ENCODE data around the gene COPS4. TPM values are rescaled to one million over a fixed set of nuclear protein-coding genes. Genes with fewer than 3 reads are reported as not detected.
"Not testable (repeated sequence)": the region's sequence is repeated elsewhere in the genome, so short reads cannot be mapped to it uniquely, and the experiment has no call there.

COPS4 gene
- total RNA-seq, 2 experiments from 2014 or later, result 42.6 to 43.9 TPM

GRCh38 chr4:83046693-83047473, 11.9 kb downstream of the COPS4 start:
- no peak overlapping the region for H3K27ac Mint-ChIP-seq
- H3K9me3 Mint-ChIP-seq, result no peaks in the 10 kb centered on the region
- H3K4me3 Mint-ChIP-seq, result no peak overlapping the region
- no peaks in the 10 kb centered on the region for H3K27me3 Mint-ChIP-seq
- peaks cover 11% of the 10 kb centered on the region for H3K4me1 Mint-ChIP-seq
- peaks cover 4% of the 10 kb centered on the region for H3K36me3 Mint-ChIP-seq
- DNase-seq, result no peak

- H3K27ac Mint-ChIP-seq, DNase-seq, H3K4me3 Mint-ChIP-seq, H3K4me1 Mint-ChIP-seq, H3K36me3 Mint-ChIP-seq, H3K27me3 Mint-ChIP-seq, H3K9me3 Mint-ChIP-seq: not testable (repeated sequence)
Measured at GRCh38 chr4:83048781-83049180, 13.8 kb downstream of the COPS4 start.

GRCh38 chr4:83054928-83055327, 19.9 kb downstream of the COPS4 start:
- H3K4me1 Mint-ChIP-seq, result no peaks in the 10 kb centered on the region
- no peak for DNase-seq

GRCh38 chr4:83062739-83063138, 27.8 kb downstream of the COPS4 start:
- no peak overlapping the region for H3K27ac Mint-ChIP-seq
- no peak overlapping the region for H3K4me3 Mint-ChIP-seq
- H3K36me3 Mint-ChIP-seq, result peaks cover 13% of the 10 kb centered on the region
- no peaks in the 10 kb centered on the region for H3K27me3 Mint-ChIP-seq
- no peak for DNase-seq
- H3K4me1 Mint-ChIP-seq, result no peaks in the 10 kb centered on the region
- no peaks in the 10 kb centered on the region for H3K9me3 Mint-ChIP-seq

More at GRCh38 chr4:83054928-83055327, 19.9 kb downstream of the COPS4 start:
- no peaks in the 10 kb centered on the region for H3K9me3 Mint-ChIP-seq
- no peak overlapping the region for H3K27ac Mint-ChIP-seq
- H3K4me3 Mint-ChIP-seq, result no peak overlapping the region
- H3K27me3 Mint-ChIP-seq, result no peaks in the 10 kb centered on the region
- peaks cover 5% of the 10 kb centered on the region for H3K36me3 Mint-ChIP-seq

GRCh38 chr4:83065266-83065665, 30.3 kb downstream of the COPS4 start:
- H3K9me3 Mint-ChIP-seq, result no peaks in the 10 kb centered on the region

GRCh38 chr4:83067058-83067639, 32.2 kb downstream of the COPS4 start:
- H3K36me3 Mint-ChIP-seq, result peaks cover 11% of the 10 kb centered on the region
- no peak overlapping the region for H3K4me3 Mint-ChIP-seq
- DNase-seq, result no peak
- no peaks in the 10 kb centered on the region for H3K9me3 Mint-ChIP-seq
- peaks cover 3% of the 10 kb centered on the region for H3K4me1 Mint-ChIP-seq
- no peaks in the 10 kb centered on the region for H3K27me3 Mint-ChIP-seq
- no peak overlapping the region for H3K27ac Mint-ChIP-seq

More at GRCh38 chr4:83065266-83065665, 30.3 kb downstream of the COPS4 start:
- no peaks in the 10 kb centered on the region for H3K27me3 Mint-ChIP-seq
- H3K36me3 Mint-ChIP-seq, result peaks cover 14% of the 10 kb centered on the region
- no peak overlapping the region for H3K27ac Mint-ChIP-seq
- DNase-seq, result no peak
- H3K4me3 Mint-ChIP-seq, result no peak overlapping the region
- H3K4me1 Mint-ChIP-seq, result peaks cover 3% of the 10 kb centered on the region

GRCh38 chr4:83071116-83071515, 36.1 kb downstream of the COPS4 start:
- no peak for DNase-seq
- Mint-ChIP-seq H3K27me3 (no peaks in the 10 kb centered on the region), H3K4me1 (peaks cover 14% of the 10 kb centered on the region), H3K4me3 (no peak overlapping the region), H3K9me3 (no peaks in the 10 kb centered on the region), H3K27ac (no peak overlapping the region), H3K36me3 (peaks cover 16% of the 10 kb centered on the region)

GRCh38 chr4:83074086-83074704, 39.2 kb downstream of the COPS4 start:
- peak; percentile 40 for DNase-seq
- Mint-ChIP-seq H3K36me3 (peaks cover 24% of the 10 kb centered on the region), H3K4me3 (no peak overlapping the region), H3K27me3 (no peaks in the 10 kb centered on the region), H3K9me3 (peaks cover 1% of the 10 kb centered on the region), H3K27ac (peak overlapping the region; percentile 31), H3K4me1 (peaks cover 11% of the 10 kb centered on the region)

GRCh38 chr4:83074783-83075182, 39.8 kb downstream of the COPS4 start:
- not testable (repeated sequence) for H3K9me3 Mint-ChIP-seq, H3K27me3 Mint-ChIP-seq, H3K27ac Mint-ChIP-seq, H3K4me3 Mint-ChIP-seq
- DNase-seq, result peak; percentile 27
- H3K36me3 Mint-ChIP-seq, result peaks cover 24% of the 10 kb centered on the region
- H3K4me1 Mint-ChIP-seq, result peaks cover 10% of the 10 kb centered on the region

GRCh38 chr4:83075311-83076095, 40.5 kb downstream of the COPS4 start:
- no peak overlapping the region for H3K4me3 Mint-ChIP-seq
- H3K27me3 Mint-ChIP-seq, result no peaks in the 10 kb centered on the region
- H3K27ac Mint-ChIP-seq, result peak overlapping the region; percentile 4
- peaks cover 21% of the 10 kb centered on the region for H3K36me3 Mint-ChIP-seq
- H3K4me1 Mint-ChIP-seq, result peaks cover 10% of the 10 kb centered on the region
- DNase-seq, result no peak
- peaks cover 1% of the 10 kb centered on the region for H3K9me3 Mint-ChIP-seq

- no peak for DNase-seq
- Mint-ChIP-seq H3K27me3 (no peaks in the 10 kb centered on the region), H3K9me3 (peaks cover 3% of the 10 kb centered on the region), H3K27ac (no peak overlapping the region), H3K4me1 (peaks cover 32% of the 10 kb centered on the region), H3K36me3 (peaks cover 31% of the 10 kb centered on the region), H3K4me3 (no peak overlapping the region)
Measured at GRCh38 chr4:83080561-83080960, 45.6 kb downstream of the COPS4 start.

- Mint-ChIP-seq H3K9me3 (peaks cover 2% of the 10 kb centered on the region), H3K36me3 (peaks cover 24% of the 10 kb centered on the region), H3K4me1 (peaks cover 35% of the 10 kb centered on the region), H3K27ac (no peak overlapping the region), H3K4me3 (no peak overlapping the region), H3K27me3 (no peaks in the 10 kb centered on the region)
- no peak for DNase-seq
Measured at GRCh38 chr4:83082777-83083176, 47.8 kb downstream of the COPS4 start.

- peak overlapping the region; percentile 51 for H3K27ac Mint-ChIP-seq
Measured at GRCh38 chr4:83083925-83084475, 49.0 kb downstream of the COPS4 start.

GRCh38 chr4:83084956-83085355, 50.0 kb downstream of the COPS4 start:
- H3K36me3 Mint-ChIP-seq, result peaks cover 38% of the 10 kb centered on the region
- peaks cover 40% of the 10 kb centered on the region for H3K4me1 Mint-ChIP-seq
- DNase-seq, H3K9me3 Mint-ChIP-seq, H3K27me3 Mint-ChIP-seq, H3K4me3 Mint-ChIP-seq: not testable (repeated sequence)
- H3K27ac Mint-ChIP-seq, result peak overlapping the region; percentile 27

More at GRCh38 chr4:83083925-83084475, 49.0 kb downstream of the COPS4 start:
- peaks cover 31% of the 10 kb centered on the region for H3K36me3 Mint-ChIP-seq
- peaks cover 40% of the 10 kb centered on the region for H3K4me1 Mint-ChIP-seq
- DNase-seq, result peak; percentile 42
- no peak overlapping the region for H3K4me3 Mint-ChIP-seq
- H3K9me3 Mint-ChIP-seq, result peaks cover 2% of the 10 kb centered on the region
- H3K27me3 Mint-ChIP-seq, result no peaks in the 10 kb centered on the region
